Measurements from ENCODE around the gene TMEM273. TPM values are rescaled to one million over a fixed set of nuclear protein-coding genes. Genes with fewer than 3 reads are reported as not detected.
A peak's percentile ranks its signal among the peaks of the same experiment; 100 is the strongest.

Gene TMEM273
- total RNA-seq, 1 donor from 2014 or later, result 82.3 TPM

DNA sequence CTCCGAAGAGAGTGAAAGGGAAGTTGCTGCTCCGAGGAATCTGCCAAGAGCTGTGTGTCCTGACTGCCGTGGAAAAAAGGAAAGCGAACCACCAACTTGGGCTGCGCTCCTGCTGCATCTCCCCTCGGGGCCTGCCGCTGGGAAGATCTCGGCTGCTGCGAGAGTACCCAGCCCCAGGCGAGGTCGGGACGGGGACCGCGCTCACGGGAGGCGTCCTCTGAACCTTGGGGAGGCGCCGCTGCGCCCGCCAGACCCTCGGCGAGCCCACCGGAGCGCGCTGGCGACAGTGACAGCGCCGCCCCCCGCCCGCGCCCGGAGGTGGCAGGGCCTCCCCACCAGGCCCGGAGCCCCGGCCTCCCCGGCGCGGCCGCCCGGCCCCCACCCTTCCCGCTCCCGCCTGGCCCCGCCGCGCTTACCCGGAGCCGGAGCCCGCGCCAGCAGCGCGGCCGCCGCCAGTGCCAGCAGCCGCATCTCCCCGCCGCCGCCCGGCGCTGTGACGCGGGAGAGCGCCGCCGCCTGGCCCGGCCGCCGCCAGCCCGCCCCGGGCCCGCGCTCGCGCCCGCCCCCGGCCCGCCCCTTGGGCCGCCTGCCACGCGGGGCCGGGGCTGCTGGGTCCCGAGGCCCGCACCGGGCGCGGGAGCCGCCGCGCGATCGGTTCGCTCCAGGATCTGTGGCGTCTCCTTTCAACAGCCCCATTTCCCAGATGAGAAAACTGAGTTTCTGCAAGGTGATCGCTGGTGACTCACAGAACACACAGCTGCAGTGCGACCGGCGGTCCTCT is 73.0 kb downstream of the TMEM273 start, which contains the start of gene VSTM4:
Gene VSTM4, minus strand, starts transcription at position 508 of the 781 bp plus-strand sequence. Its CDS starts 37 bp downstream, at position 471.
- intact Hi-C loops (cut with DNase I), result loop anchor here (2.0 to 10.0 kb wide), 3 partner anchors 34 to 420 kb away; partner anchors contain the start of gene ERCC6
- no peaks in the 10 kb centered on the region for H3K36me3 ChIP-seq
- H3K4me3 ChIP-seq, result peak within 1 kb of the TSS; percentile 86 to 87
- peaks cover 12 to 48% of the 10 kb centered on the region in 2 donors for H3K4me1 ChIP-seq
- no peaks in the 10 kb centered on the region for H3K9me3 ChIP-seq
- peak within 1 kb of the TSS; percentile 86 to 94 for H3K27ac ChIP-seq
- peak in 1 of 2 donors; percentile 71 for DNase-seq (ENCODE audit: low spot score in 2 of 2)
- no peaks in the 10 kb centered on the region for H3K27me3 ChIP-seq
- TF ChIP-seq, protein P1, sequence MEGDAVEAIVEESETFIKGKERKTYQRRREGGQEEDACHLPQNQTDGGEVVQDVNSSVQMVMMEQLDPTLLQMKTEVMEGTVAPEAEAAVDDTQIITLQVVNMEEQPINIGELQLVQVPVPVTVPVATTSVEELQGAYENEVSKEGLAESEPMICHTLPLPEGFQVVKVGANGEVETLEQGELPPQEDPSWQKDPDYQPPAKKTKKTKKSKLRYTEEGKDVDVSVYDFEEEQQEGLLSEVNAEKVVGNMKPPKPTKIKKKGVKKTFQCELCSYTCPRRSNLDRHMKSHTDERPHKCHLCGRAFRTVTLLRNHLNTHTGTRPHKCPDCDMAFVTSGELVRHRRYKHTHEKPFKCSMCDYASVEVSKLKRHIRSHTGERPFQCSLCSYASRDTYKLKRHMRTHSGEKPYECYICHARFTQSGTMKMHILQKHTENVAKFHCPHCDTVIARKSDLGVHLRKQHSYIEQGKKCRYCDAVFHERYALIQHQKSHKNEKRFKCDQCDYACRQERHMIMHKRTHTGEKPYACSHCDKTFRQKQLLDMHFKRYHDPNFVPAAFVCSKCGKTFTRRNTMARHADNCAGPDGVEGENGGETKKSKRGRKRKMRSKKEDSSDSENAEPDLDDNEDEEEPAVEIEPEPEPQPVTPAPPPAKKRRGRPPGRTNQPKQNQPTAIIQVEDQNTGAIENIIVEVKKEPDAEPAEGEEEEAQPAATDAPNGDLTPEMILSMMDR (IDR thresholded peaks at IDR 0.05), result peak in 1 of 3 experiments; percentile 16

DNA sequence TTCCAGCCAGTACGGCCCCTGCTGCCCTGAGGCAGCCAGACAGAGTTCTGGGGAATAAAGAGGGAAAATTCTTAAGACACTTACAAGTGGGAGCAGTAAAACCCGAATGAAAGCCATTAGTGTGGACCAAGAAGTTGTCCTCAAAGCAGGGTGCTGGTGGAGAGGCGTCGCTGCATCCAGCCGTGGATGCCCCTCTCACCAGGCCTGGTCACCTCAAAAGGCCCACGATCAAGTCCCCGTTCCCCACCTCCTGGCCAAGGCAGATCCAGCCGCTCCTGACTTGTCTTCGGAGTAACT is 73.5 kb downstream of the TMEM273 start:
- Histone ChIP-seq H3K4me1 (peaks cover 13 to 53% of the 10 kb centered on the region in 2 donors), H3K27me3 (no peaks in the 10 kb centered on the region), H3K36me3 (no peaks in the 10 kb centered on the region), H3K27ac (peak overlapping the region; percentile 86 to 94), H3K4me3 (peak overlapping the region; percentile 86 to 87), H3K9me3 (no peaks in the 10 kb centered on the region)
- no peak for DNase-seq (ENCODE audit: low spot score in 2 of 2)
- TF ChIP-seq, protein P1 (IDR thresholded peaks at IDR 0.05), result no peak
- intact Hi-C loops (cut with DNase I), result loop anchor here (2.0 to 10.0 kb wide), 4 partner anchors 34 to 807 kb away; partner anchors contain the start of genes ERCC6 and MAPK8

DNA sequence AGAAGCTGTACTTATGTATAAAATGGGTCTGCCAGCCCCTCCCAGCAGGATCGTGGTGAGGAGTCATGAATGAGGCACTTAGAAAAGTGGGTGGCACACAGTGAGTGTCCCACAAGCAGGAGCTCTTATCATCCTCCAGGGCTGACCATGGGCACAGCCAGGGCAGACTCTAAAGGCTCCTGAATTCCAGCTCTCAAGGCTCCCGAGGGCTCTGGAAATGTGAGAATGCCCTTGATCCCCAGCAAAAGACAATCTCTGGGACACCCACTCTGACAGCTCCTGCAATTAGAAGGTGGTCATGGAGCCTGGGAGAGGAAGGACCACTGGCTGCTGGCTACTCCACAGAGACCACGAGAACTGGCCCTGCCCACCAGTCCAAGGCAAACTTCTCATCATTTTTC is 74.5 kb downstream of the TMEM273 start:
- intact Hi-C loops (cut with DNase I), result loop anchor here (1.0 to 10.0 kb wide), 5 partner anchors 33 to 806 kb away; partner anchors contain the start of genes ERCC6 and MAPK8
- Histone ChIP-seq H3K4me1 (peaks cover 15 to 62% of the 10 kb centered on the region in 2 donors), H3K4me3 (peak overlapping the region; percentile 86 to 87)

DNA sequence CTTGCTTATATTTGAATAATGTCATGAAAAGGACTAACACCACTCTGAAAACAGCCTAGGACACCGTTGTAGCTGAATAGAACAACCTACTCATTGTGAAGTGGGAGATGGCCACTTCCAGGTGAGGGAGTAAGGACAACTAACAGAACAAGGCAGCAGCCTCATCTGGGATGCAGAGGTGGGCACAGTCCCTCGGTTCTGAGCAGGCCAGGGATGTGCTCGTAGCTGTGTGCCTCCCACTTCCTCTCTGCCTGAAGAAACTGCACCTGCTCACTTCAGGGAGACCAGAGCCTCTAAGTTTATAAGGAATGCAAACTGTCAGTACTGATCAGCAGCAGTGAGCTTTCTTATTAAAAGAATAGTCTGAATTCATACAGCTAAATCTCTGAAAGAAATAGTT is 75.3 kb downstream of the TMEM273 start:
- intact Hi-C loops (cut with DNase I), result loop anchor here (1.0 to 10.0 kb wide), 3 partner anchors 132 to 806 kb away; partner anchors contain the start of genes ERCC6 and MAPK8
- Histone ChIP-seq H3K27ac (peak overlapping the region; percentile 86 to 94), H3K36me3 (no peaks in the 10 kb centered on the region), H3K9me3 (no peaks in the 10 kb centered on the region), H3K4me1 (peaks cover 20 to 70% of the 10 kb centered on the region in 2 donors), H3K4me3 (peak overlapping the region; percentile 13 to 87), H3K27me3 (no peaks in the 10 kb centered on the region)
- TF ChIP-seq, protein P1 (IDR thresholded peaks at IDR 0.05), result no peak
- no peak for DNase-seq (ENCODE audit: low spot score in 2 of 2)

More for the DNA sequence above, 74.5 kb downstream of the TMEM273 start:
- peak overlapping the region; percentile 86 to 94 for H3K27ac ChIP-seq
- H3K9me3 ChIP-seq, result no peaks in the 10 kb centered on the region
- H3K27me3 ChIP-seq, result no peaks in the 10 kb centered on the region
- H3K36me3 ChIP-seq, result no peaks in the 10 kb centered on the region
- no peak for DNase-seq (ENCODE audit: low spot score in 2 of 2)
- TF ChIP-seq, protein P1 (IDR thresholded peaks at IDR 0.05), result no peak

DNA sequence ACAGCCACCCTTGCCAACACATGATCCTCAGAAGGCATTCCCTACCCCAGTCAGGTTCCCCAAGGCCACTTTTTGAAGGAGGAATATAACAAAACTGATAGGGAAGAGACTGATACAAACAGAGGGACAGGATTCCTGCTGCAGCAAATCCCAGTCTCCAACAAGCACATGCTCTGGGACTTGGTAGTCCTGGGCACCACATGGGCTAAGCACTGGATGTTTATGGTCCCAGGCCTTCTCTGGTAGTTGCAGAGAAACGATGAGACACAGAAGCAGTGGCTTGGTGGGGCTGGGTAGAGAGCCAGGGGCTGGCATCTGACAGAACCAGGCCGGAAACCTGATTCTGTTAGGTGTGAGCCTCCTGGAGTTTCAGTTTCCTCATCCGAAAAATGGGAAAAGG is 76.1 kb downstream of the TMEM273 start:
- Histone ChIP-seq H3K36me3 (no peaks in the 10 kb centered on the region), H3K9me3 (no peaks in the 10 kb centered on the region), H3K27me3 (no peaks in the 10 kb centered on the region), H3K27ac (peak overlapping the region; percentile 86 to 94), H3K4me1 (peaks cover 26 to 78% of the 10 kb centered on the region in 2 donors), H3K4me3 (peak overlapping the region in 1 of 2 donors; percentile 13)
- TF ChIP-seq, protein P1 (IDR thresholded peaks at IDR 0.05), result no peak
- no peak for DNase-seq (ENCODE audit: low spot score in 2 of 2)
- intact Hi-C loops (cut with DNase I), result loop anchor here (5.0 to 10.0 kb wide), 2 partner anchors 423 to 805 kb away; partner anchors contain the start of genes ERCC6 and MAPK8
